Activated gamma-delta T cell (primary cell): Measurements from ENCODE around the gene MVB12B.

ENCODE experiments used
- DNase-seq: peaks from one replicate; lab custom pipeline; 2025; lab: John Stamatoyannopoulos, UW

MVB12B gene

DNA sequence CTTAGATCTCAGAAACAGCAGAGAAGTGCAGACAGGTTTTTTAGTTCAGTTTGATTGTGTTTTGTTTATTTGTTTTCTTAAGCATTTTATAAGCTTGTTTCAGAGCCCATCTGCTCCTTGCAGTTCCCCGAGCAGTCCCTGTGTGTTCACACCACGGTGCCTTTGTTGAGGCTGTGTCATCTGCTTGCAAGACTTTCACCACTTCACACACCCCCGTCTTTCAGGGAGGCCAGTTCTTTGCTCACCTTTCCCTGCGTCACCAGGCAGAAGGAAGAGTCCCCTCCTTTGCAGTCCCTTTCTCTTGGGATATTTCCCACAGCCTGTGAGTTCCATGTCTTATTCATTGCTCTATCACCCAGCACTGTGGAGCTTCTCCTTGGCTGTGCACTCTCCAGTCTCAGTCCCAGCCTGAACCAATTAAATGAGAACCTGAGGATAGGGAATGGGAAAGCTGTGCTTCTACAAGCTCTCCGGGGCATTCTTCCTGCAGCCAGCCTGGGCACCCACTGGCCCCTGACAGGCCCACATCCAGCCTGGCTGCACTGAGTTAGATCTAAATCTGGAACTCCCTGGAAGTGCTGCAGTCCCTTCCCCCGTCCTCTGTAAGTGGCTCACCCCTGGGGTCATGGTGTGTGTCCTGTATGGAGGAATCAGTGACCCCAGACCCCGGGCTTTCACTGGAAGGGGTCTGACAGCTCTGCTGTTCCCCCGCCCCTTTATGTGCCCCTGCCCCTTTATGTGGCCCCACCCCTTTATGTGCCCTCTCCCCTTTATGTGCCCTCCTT is 5.5 kb downstream of the MVB12B start:
- no peak for DNase-seq

DNA sequence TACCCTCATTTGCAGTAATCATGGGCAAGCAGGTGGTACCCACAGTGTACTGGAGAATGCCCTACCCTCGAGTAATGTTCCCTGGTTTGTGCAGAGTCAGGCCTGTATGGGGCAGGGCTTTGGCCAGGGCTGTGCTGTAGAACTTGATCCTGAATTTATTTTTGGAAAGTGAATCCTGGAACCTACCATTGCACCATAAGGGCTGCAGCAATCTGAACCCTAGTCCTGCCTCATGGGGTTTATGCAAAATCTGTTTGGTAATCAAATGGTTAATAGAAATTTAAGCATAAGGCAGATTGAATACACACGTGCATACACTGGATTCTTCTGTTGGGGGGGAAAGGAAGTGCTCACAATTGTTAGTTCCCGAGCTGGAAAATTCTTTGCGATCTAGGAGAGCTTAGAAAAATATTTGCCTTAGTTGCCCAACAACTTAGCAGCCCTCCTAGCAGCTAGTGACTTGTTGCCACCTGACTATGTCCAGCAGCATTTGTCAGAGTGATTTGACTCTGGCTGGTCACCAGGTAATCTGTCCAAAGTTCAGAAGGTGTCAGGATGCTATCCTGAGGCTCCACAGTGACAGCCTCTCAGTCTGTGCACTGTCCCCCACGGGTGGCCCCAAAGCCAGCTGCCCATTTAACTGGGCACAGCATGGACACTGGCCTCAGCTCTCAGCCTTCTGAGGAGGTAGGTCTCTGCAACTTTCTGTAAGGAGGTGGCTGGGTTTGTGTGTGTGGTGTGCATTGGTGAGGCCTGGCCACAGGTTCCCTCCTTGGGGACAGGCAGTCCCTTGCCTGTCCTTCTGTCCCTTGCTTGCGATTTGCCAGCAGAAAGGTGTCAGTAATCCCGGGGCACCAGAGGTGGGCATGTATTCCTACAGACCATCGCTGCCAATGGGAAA is 8.3 kb downstream of the MVB12B start:
- DNase-seq: no peak

DNA sequence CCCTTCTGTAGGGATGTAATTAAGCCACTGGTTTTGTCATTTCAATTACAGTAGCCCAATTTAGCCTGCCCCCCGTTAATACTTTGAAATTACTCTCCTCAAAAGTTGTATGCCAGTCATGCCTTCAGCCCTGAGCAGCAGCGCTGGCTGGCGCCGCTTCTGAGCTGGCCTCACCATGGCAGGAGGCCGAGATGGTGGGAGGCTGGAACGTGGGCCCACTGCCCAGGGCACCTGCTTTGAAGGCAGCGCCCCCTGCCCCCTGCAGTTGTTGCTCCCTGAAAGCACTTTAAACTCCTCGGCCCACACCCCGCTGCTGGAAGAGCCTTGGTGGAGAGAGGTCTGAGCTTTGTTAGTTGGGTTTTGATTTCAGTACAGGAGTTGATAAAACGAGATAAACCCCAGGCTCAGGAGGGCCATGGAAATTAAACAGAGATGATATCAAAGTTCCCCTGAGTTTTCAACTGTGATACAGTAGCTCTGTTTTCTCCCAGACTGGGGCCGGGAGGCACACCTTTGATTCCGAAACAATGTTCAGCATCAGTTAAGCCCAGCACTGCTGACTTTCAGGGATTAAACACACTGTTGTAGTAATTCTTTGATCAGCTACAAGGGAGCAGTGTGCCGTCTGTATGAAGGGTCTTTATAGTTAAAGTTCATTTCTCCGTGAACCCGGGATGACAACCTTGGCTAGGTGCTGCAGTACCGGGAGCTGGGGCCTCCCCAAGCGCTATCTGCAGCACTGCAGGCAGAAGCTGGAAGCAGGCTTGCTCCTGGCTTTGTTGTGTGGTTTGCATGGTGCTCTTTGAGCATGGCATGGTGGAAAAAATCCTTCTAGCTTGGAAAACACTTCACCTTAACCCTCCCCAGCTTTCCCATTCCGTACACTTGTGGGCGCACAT is 9.5 kb downstream of the MVB12B start:
- no peak for DNase-seq

DNA sequence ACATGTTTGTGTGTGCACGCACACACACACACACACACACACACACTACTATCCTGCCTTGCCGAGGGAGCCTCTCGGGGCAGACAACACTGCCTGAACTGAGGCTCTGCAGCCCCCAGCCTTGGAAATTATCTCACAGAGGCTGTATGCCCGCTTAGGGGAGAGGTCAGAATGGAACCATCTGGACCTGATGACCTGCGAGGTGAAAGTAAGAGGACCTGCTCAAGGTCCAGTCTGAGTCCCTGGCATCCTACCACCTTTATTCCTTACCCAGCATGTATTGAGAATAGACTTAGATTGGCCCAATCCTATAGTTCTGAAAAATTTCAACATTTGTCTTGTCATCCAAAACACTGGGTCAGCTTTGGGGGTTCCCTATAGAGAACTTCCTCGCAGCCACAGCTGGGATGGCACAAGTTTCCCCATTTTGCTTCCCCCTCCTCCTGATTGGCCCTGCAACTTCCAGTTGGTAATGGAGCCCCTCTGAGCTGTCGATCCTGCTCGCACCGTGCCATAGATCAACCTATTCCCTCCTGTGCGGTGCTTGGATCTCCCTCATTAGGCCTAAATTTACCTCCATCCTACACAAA is 10.2 kb downstream of the MVB12B start:
- no peak for DNase-seq

DNA sequence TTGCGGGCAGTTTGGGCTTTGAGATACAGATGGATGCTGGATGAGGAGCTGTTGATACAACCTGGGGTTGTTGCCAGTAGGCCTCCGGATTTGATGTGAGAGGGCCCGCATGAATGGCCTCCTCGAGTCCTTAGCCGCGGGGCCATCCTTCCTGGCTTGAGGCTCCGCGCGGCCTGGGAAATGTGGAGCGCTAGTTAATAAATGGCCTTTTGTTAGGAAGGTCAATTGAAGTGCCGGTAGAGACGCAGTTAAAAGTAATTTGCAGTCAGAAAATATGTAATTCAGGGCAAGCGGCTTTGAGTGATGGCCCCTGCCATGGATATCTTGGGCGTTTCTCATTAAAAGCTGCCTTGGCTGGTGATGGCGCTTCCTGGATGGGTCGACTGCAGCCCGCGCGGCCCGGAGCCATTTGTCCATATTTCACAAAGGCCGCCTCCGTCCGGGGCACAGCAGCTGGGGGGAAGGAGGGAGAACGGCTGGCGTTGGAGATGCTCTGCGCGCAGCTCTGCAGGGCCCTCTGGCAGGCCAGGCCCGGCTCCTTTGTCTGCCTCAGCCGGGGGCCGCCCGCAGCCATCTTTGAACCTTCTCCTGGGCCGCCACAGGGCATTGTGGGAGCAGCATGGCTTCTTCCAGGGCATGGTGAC is 11.2 kb downstream of the MVB12B start:
- DNase-seq: no peak

DNA sequence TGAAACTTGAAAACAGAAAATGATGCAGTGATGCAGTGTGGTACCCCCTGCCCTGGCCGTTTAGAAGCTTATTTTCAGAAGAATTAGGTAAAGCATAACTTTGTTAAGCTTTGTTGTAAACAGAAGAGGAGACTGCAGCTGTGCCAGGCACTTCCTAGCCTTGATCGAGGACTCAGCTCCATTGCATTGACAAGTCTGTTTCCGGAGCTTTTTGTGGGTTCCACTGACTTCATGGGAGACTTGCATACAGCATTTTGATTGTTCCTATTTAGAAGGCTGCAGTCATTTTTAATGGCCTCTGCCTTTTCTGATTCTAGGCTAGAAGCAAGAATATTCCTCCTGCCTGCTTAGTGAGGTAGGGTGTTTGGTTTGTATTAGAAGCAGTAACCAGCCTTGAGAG is 12.3 kb downstream of the MVB12B start:
- no peak for DNase-seq

DNA sequence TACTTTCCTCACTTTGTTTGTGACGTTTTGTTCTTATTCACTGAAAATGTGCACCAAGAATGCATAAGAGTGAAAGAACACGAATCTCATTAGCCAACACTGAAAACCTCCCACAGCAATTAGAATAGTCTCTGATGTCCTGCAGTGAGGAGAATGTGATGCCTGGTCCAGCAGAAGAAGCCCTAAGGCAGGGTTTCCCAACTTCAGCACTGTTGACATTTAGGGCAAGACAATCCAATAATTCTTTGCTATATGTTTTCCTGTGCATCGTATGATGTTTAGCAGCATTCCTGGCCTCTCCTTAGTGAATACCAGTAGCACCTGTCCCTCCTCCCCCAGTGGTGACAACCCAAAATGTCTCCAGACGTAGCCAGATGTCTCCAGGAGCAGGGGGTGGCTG is 14.8 kb downstream of the MVB12B start:
- no peak for DNase-seq

DNA sequence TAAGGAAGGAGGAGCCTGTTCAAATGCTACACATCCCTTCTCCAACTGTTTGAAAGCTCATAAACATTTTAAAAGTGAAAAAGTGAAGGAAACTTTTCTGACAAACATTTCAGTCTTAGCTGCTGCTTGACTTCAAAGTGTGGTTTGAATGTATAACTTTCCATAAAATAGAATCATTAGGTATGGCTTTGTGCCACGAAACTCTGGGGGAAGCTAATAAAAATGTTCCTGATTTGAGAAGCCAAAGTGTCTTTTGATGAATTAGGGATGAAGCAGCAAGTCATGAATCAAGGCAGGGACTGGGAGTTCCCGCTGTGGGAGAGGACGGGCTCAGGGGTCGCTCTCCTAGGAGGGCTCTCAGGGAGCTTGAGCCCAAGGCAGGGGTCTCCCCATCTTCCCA is 15.3 kb downstream of the MVB12B start:
- no peak for DNase-seq

DNA sequence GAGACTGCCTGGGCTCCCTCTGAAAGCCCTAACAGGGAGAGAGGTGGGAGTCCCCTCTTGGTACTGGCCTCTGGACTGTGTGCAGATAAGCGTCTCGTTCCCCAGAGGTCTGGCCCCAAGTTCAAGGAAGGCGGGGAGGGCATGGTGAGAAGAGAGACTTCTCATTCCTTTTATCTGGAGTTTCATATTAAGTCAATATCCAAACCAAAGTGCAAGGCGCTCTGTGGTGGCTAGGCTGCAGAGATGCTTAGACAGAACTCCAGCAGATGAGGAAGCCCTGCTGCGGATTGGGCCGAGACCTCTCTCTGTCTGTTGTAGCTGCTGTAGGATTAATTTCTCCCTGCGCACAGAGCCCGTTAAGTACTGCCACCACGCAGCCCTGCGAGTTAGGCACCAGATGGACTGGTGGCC is 16.0 kb downstream of the MVB12B start:
- no peak for DNase-seq

DNA sequence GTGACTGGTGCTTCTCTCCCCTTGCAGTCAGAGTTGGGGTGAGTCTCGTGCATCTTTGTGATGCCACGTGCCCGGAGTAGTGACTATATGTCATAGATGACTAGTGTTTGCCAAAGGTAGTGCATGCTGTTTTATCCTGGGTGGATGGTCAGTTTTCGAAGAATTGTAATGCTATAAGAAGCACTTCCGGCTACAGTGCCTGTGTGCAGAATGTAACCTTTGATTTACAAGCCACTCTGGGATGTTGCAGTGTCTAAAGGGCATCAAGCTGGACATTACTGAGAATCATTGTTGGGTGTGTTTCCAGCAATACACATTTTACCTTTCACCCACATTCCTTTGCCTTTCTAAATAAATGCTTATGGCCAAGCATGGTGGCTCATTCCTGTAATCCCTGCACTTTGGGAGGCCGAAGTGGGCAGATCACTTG is 16.7 kb downstream of the MVB12B start:
- DNase-seq: no peak

DNA sequence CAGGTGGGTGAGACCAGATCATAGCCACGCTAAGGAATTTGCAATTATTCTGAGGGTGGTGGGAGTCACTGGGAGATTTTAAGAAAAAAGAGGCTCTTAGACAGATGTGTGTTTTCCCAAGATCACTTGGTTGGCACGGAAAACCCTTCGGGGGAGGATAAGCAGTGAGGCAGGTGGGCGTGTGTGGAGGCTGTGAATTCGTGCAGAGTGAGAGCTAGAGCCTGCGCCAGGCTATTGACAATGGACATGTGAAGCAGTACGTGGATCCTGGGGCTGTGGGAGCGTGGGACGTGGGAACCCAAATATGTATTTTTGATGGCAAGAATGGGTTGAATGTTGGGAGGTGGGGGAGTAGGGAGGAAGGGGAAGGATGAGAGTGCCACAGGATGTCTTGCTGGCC is 19.4 kb downstream of the MVB12B start:
- DNase-seq: no peak

DNA sequence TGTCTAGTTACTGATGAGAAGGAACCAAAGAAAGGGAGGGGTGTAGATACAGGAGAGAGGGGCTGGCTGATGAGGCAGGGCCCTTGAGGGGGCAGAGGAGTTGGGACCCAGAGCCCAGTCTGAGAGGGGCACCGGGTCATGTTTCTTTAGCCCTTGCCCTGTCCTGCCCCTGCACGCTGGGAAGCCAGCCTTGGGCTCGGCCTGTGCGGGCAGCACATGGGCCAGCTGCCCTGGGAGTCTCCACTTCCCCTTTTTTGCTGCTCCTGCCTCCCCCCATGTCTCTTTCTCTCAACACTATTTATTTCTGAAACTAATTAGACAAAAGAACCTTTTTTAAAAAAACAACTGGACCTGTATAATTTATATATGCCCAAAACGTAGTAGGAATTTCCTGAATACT is 20.5 kb downstream of the MVB12B start:
- DNase-seq: no peak

DNA sequence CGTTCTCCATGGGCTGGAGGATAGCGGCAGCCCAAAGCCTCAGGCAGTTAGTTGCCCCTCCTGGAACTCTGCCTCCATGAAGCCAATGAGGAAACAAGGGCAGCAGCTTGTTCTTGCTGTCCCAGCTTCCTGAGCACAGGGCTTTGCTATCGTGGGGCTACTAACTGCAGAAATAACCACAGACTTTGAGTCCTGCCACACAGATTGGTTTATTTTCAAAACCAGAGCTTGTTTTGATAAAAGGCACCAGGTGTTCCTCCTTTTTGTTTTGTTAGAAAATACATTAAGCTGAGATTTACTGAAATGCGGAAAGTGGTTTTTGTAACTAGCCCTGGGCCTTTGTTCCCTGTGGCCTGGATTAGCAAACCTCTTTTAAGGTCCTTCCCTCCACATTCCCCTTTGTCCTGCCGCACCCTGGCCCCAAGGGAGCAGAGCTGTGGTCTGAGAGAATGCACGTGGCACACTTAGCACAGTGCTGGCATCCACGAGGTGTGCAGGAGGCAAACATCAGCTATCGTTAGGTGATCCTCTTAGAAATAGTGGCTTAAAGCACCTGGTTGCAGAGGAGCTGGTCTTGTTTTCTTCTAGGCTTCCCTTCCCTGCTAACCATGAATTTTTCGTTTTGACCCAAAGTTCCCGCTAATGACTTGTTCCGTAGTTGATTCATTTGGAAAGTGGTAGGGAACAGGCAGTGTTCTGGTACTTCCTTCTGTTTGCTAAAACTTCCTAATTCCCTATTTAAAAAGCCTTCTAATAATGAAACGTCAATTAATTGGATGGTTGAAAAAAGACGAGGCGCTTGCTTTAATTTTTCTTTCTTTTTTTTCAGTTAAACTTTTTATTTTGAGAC is 21.5 kb downstream of the MVB12B start:
- no peak for DNase-seq

DNA sequence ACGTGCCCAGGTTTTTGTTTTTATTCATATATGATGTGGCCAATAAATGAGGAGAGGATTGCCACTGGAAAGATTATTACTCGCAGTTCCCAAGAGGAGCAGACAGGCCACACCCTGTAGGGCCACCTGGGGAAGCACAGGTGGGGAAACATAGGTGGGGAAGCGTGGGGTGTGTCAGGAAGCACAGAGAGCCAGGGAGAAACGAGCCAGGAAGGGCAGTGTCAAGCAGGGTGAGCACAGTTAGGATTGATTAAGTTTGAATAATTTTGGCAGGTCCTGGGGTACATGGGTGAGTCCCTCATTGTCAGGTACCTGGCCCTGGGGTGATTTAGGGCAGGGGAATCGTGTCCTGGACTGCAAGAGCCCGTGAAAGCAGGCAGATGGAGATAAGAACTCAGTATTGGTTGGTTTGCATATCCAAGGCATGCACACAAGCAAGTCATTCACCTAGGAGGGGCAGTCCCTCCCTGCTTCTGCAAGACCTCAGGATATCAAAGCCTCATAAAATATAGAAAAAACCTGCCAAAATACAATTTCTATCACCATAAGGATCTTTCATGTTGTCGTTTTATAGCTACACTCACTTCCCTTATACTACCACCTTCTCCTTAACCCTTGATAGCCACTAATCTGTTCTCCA is 22.4 kb downstream of the MVB12B start:
- no peak for DNase-seq

DNA sequence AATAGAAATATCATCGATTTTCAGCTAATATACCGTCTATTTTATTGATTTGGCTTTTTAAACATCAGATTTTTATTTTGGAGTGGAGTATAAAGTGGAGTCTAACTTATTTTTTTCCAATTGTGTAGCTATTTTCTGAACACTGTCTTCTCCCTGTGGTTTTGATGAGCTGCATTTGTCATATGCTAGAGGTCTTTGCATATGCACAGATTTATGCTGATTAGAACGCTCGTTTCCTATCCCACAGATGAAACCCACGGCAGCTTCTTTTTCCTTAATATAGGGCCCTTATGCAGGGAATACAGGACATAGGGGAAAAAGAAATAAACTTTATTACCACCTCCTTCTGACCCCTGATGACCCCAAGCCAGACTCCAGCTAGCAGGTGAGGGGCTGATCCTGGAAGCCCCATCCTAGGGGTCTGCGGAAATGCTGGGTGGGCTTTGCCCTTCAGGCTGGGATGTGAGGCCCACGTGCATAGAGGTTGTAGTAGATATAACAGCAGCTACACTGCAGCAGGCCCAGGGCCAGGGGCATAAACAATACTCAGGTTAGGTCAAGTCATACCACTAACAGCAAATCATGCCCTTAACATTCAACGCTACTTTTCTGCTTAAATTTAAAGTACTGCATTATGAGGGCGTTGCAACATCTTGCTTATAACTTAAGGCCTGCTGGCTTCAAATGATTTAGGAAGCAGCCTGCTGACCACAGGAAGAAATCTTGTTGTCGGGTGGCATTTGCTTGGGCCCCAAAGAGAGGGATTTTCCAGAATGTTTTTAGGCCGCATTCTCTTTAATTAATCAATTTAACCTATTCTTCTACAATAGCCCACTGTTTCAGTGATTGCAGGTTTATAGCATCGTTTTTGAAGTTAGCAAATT is 28.5 kb downstream of the MVB12B start:
- no peak for DNase-seq

DNA sequence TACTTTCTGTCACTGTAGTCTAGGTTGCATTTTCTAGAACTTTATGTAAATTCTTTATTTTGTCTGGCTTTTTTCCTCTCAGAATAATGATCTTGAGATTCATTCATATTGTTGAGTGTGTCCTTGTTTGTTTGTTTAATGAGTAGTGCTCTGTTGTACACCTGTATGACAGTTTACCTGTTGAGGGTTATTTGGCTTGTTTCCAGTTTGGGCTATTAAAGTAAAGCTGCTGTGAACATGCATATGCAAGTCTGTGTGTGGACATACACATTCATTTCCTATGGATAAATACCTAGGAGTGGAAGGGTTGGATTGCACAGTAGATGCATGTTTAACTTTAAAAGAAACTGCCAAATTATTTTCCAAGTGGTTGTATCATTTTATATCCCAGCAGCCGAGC is 30.4 kb downstream of the MVB12B start:
- DNase-seq: no peak

DNA sequence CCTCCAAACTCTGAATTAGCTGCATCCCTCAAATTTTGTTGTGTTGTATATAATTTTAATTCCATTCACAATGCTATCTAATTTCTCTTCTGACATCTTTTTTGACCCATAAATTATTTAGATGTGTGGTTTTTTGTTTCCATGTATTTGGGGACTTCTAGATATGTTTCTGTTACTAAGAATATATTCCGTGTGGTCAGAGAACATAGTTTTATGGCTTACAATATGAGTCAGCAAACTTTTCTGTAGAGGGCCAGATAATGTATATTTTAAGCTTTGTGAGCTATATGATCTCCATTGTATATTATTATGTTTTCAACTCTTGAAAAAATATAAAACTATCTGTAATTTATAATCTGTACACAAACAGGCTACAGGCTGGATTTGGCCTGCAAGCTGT is 33.4 kb downstream of the MVB12B start:
- no peak for DNase-seq

DNA sequence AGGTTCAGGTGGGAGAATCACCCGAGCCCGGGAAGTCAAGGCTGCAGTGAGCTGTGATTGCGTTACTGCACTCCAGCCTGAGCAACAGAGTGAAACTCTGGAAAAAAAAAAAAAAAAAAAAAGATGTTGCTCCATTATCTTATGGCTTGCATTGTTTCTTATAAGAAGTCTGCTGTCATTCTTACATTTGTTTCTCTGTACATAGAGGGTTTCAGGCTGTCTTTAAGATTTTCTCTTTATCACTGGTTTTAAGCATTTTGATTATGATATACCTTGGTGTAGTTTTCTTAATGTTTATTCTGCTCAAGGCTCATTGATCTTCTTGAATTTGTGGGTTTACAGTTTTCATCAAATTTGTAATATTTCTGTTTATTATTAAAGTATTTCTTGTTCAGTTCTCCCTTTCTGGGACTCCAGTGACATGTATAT is 35.2 kb downstream of the MVB12B start:
- DNase-seq: no peak

DNA sequence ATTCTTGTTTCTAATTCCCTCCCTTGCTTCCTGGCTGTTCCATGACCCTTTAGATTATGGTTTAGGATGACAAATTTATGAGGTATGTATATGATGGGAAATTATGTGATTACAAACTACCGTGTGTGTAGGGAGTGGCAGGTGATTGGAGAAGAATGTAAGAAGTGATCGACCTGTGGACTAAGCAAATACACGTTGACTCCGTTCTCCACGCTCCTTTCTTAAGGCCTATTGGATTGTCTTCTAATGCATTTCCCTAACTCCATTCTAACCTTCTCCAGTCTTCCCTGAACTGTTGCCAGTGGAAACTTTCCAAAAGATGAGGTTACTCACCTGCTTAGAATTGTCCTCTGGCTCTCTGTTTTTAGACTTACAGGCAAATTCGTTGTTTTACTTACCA is 36.6 kb downstream of the MVB12B start:
- no peak for DNase-seq
